ENCODE measurements around the gene ANO2.

ANO2 gene

GRCh38 chr12:5947006-5947405 lies 1.9 kb upstream of the ANO2 start:
- DNase-seq (ENCODE audit: extremely low read depth, low read depth) = no peak

GRCh38 chr12:5946388-5946787 lies 1.3 kb upstream of the ANO2 start:
- TF ChIP-seq CTCF (IDR thresholded peaks at IDR 0.05; ENCODE audit: low read depth, low read length) = no peak
- no peak for DNase-seq (ENCODE audit: extremely low read depth, low read depth)

More at GRCh38 chr12:5947006-5947405, 1.9 kb upstream of the ANO2 start:
- no peak for TF ChIP-seq CTCF (IDR thresholded peaks at IDR 0.05; ENCODE audit: low read depth, low read length)

- no peak for DNase-seq (ENCODE audit: extremely low read depth, low read depth)
- TF ChIP-seq CTCF (IDR thresholded peaks at IDR 0.05; ENCODE audit: low read depth, low read length) = no peak
These were observed 380 bp downstream of the ANO2 start for GRCh38 chr12:5944688-5945070.

GRCh38 chr12:5944053-5944452 lies 1.0 kb downstream of the ANO2 start:
- TF ChIP-seq CTCF (IDR thresholded peaks at IDR 0.05; ENCODE audit: low read depth, low read length) = no peak

GRCh38 chr12:5941907-5942306 lies 3.2 kb downstream of the ANO2 start:
- no peak for TF ChIP-seq CTCF (IDR thresholded peaks at IDR 0.05; ENCODE audit: low read depth, low read length)

More at GRCh38 chr12:5944053-5944452, 1.0 kb downstream of the ANO2 start:
- DNase-seq (ENCODE audit: extremely low read depth, low read depth) = no peak

GRCh38 chr12:5927732-5928516 lies 17.1 kb downstream of the ANO2 start:
- no peak for DNase-seq (ENCODE audit: extremely low read depth, low read depth)
- no peak for TF ChIP-seq CTCF (IDR thresholded peaks at IDR 0.05; ENCODE audit: low read depth, low read length)

More at GRCh38 chr12:5941907-5942306, 3.2 kb downstream of the ANO2 start:
- no peak for DNase-seq (ENCODE audit: extremely low read depth, low read depth)

- no peak for DNase-seq (ENCODE audit: extremely low read depth, low read depth)
- no peak for TF ChIP-seq CTCF (IDR thresholded peaks at IDR 0.05; ENCODE audit: low read depth, low read length)
These were observed 19.4 kb downstream of the ANO2 start for GRCh38 chr12:5925646-5926045.
